CD8-positive, alpha-beta memory T cell (primary cell): Measurements from ENCODE around the gene SLC25A21. TPM values are rescaled to one million over a fixed set of nuclear protein-coding genes. Genes with fewer than 3 reads are reported as not detected.
A peak's percentile ranks its signal among the peaks of the same experiment; 100 is the strongest.

Experiments used
- CTCF ChIA-PET: fragments of 350-600 bp; sonication (Branson Sonifier 250); formaldehyde crosslinking; loops from one replicate; lab custom pipeline; 2021; ENCODE audit warnings: antibody characterized with exemption; lab: Charles Lee
- POLR2A ChIA-PET: fragments of 350-600 bp; sonication (Branson Sonifier 250); formaldehyde crosslinking; loops from one replicate; lab custom pipeline; 2021; ENCODE audit warnings: antibody characterized with exemption; lab: Charles Lee
- DNase-seq, 5 donors: peaks; one replicate each; pipeline versions ENCODE4 v3.0.0 to v3.0.0-alpha.2; 2020 to 2022; ENCODE audit warnings: mixed read lengths in 1 of 5
- H3K27ac ChIP-seq: one replicate; pipeline ENCODE4 v1.7.0; 2013; ENCODE audit warnings: low read depth, mild to moderate bottlenecking, low read length, moderate library complexity
- H3K27me3 ChIP-seq: 2 replicates; pipeline ENCODE4 v1.7.0; 2013; ENCODE audit warnings: low read length, mild to moderate bottlenecking; ENCODE audit not compliant: insufficient read depth, poor library complexity, severe bottlenecking
- H3K36me3 ChIP-seq: 2 replicates; pipeline ENCODE4 v1.7.0; 2013; ENCODE audit warnings: mild to moderate bottlenecking, low read length, moderate library complexity; ENCODE audit not compliant: insufficient read depth
- H3K4me1 ChIP-seq: 2 replicates; pipeline ENCODE4 v1.7.0; 2013; ENCODE audit warnings: mild to moderate bottlenecking, low read length, moderate library complexity; ENCODE audit not compliant: insufficient read depth
- H3K4me3 ChIP-seq: 2 replicates; pipeline ENCODE4 v1.7.0; 2013; ENCODE audit warnings: mild to moderate bottlenecking, low read length
- H3K9me3 ChIP-seq: 2 replicates; pipeline ENCODE4 v1.7.0; 2013; ENCODE audit warnings: mild to moderate bottlenecking, low read length
- H3K27ac Mint-ChIP-seq, 8 donors: one replicate each; pipeline ENCODE4 v1.8.0; 2020 to 2021; ENCODE audit warnings: mixed read lengths in 8 of 8, mild to moderate bottlenecking in 6 of 8, inconsistent platforms in 3 of 8, moderate library complexity in 3 of 8
- H3K27me3 Mint-ChIP-seq, 2 donors: one replicate each; pipeline ENCODE4 v1.8.0; 2020 to 2021; ENCODE audit warnings: mixed read lengths in 2 of 2, mild to moderate bottlenecking in 1 of 2, moderate library complexity in 1 of 2
- H3K36me3 Mint-ChIP-seq, 3 donors: one replicate each; pipeline ENCODE4 v1.8.0; 2020 to 2021; ENCODE audit warnings: mixed read lengths in 3 of 3, inconsistent platforms in 1 of 3, mild to moderate bottlenecking in 1 of 3
- H3K4me1 Mint-ChIP-seq, 3 donors: one replicate each; pipeline ENCODE4 v1.8.0; 2020 to 2021; ENCODE audit warnings: mixed read lengths in 3 of 3, inconsistent platforms in 1 of 3, mild to moderate bottlenecking in 1 of 3
- H3K4me3 Mint-ChIP-seq, 7 donors: one replicate each; pipeline ENCODE4 v1.8.0; 2020 to 2021; ENCODE audit warnings: mixed read lengths in 7 of 7, mild to moderate bottlenecking in 6 of 7, moderate library complexity in 4 of 7, inconsistent platforms in 2 of 7
- H3K9me3 Mint-ChIP-seq, 5 donors: one replicate each; pipeline ENCODE4 v1.8.0; 2020 to 2022; ENCODE audit warnings: mixed read lengths in 5 of 5, mild to moderate bottlenecking in 3 of 5, moderate library complexity in 2 of 5, inconsistent platforms in 1 of 5
- polyA plus RNA-seq: library from polyadenylated mRNA; unstranded; fragments of 300-500 nt; fragmentation: Illumina TruSeq; gene quantifications from one replicate; pipeline ENCODE4 v1.2.3, GENCODE V29; 2021
- total RNA-seq, 2 experiments: library from RNA; stranded (reverse); gene quantifications; one replicate each; pipeline ENCODE4 v1.2.3, GENCODE V29; 2021

Gene SLC25A21
- total and polyA plus RNA-seq, 3 experiments from 2014 or later: not detected

DNA sequence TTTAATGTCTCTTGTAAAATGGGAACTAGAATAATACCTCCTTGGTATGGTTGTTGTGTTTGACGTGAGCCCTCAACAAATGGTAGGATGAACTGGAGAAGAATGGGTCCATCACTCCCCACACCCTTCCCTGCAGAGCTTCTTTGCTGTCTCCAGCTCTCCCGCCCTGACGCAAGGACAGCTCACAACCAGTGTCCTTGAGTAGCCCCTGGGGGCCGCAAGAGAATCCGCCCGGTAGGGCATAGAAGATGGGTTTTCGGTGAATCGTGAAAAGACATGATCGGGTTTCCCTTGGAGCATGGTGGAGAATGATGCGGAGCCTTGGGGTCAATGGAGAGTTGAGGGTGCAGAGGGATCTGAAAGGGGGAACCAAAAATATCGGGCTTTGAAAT is 516.8 kb downstream of the SLC25A21 start:
- ChIA-PET POLR2A (no interaction called here), CTCF (no interaction called here)
- peaks cover 0 to 1% (median 0%) of the 10 kb centered on the region in 3 donors for H3K36me3 Mint-ChIP-seq
- peak overlapping the region in 2 of 8 donors; percentile 0 to 30 for H3K27ac Mint-ChIP-seq
- peaks cover 3 to 26% (median 22%) of the 10 kb centered on the region in 3 donors for H3K4me1 Mint-ChIP-seq
- H3K27me3 Mint-ChIP-seq: peaks cover 67 to 93% of the 10 kb centered on the region in 2 donors
- H3K4me1 ChIP-seq: no peaks in the 10 kb centered on the region
- H3K4me3 ChIP-seq: no peak overlapping the region
- H3K4me3 Mint-ChIP-seq: peak overlapping the region in 2 of 7 donors; percentile 9 to 59
- DNase-seq: no peak
- peaks cover 0 to 28% (median 12%) of the 10 kb centered on the region in 5 donors for H3K9me3 Mint-ChIP-seq
- no peak overlapping the region for H3K27ac ChIP-seq
- no peaks in the 10 kb centered on the region for H3K9me3 ChIP-seq
- peaks cover 40% of the 10 kb centered on the region for H3K27me3 ChIP-seq
- H3K36me3 ChIP-seq: no peaks in the 10 kb centered on the region

DNA sequence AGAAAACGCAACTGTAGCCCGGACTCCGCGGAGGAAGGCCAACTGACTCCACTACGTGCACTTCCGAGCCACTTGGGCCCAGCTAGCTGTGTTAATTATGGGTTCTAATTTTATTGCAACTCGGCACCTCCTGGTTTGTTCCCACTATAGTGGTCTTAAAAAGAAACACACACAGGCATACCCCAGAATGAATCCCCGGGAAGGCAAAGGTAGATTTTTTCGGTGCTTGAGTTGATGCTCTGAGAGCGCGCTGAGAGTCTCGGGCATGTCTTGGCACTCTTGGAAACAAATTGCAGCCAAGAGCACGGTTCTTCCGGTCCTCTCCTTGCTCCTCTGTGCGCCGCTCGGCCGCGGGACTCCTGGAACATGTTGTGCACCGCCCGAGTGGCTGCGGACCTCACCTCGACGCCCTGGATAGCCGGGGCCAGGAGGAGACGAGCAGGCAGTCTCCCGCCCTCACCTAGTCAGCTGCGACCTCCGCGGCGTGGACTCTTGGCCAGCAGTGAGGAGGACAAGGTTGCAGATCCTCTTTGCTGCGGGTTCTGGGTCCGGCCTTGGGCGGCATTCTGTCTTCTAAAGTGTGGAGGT is 517.5 kb downstream of the SLC25A21 start:
- no peaks in the 10 kb centered on the region for H3K4me1 ChIP-seq
- H3K27ac Mint-ChIP-seq: no peak overlapping the region
- H3K36me3 ChIP-seq: no peaks in the 10 kb centered on the region
- no peak overlapping the region for H3K4me3 ChIP-seq
- H3K27ac ChIP-seq: no peak overlapping the region
- no peak overlapping the region for H3K4me3 Mint-ChIP-seq
- H3K27me3 ChIP-seq: peaks cover 40% of the 10 kb centered on the region
- peaks cover 3 to 25% (median 22%) of the 10 kb centered on the region in 3 donors for H3K4me1 Mint-ChIP-seq
- peaks cover 67 to 93% of the 10 kb centered on the region in 2 donors for H3K27me3 Mint-ChIP-seq
- H3K9me3 Mint-ChIP-seq: peaks cover 0 to 24% (median 11%) of the 10 kb centered on the region in 5 donors
- peaks cover 0 to 1% (median 0%) of the 10 kb centered on the region in 3 donors for H3K36me3 Mint-ChIP-seq
- CTCF ChIA-PET: no interaction called here
- POLR2A ChIA-PET: no interaction called here
- no peak for DNase-seq
- H3K9me3 ChIP-seq: no peaks in the 10 kb centered on the region

DNA sequence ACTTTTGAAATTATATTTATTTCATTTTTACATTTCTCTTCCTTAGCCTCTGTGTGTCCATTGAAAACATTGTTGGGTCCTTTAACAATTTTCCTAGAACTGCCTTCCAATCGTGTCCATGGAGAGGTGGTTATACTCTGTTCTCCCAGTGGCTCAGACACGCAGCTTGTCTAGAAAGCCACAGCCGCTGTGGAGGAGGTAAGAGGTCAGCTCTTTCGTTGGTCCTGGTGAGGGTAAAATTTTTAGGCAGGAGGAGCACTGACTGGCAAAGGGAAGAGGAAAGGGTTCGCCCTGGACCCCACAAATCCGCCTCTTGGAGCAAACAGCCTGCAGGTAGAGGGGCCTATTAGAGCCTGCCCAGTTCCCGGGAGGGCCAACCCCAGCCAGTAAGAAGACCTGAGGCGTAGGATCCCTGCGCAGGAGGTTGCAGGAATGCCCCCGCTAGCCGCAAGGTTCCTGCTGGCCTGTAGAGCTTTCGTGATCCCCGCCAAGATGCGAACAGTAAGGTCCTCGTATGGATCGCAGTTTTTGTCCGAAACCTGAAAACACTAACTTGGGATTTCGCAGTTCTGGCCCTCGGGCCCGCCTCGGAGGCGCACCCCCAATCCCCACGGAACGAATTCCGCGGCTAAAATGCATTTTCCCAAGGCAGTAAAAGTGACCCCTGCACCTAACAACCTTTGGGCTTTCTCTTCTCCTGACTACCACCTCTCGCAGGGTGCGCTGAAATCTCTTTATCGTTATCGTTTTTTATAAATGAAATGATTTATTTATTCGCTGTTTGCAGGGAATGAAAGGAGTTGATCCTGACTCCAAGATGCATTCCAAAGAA is 518.2 kb downstream of the SLC25A21 start:
- ChIA-PET CTCF (no interaction called here), POLR2A (no interaction called here)
- Mint-ChIP-seq H3K4me3 (no peak overlapping the region), H3K4me1 (peaks cover 3 to 21% (median 21%) of the 10 kb centered on the region in 3 donors), H3K36me3 (peaks cover 0 to 1% (median 0%) of the 10 kb centered on the region in 3 donors), H3K27ac (no peak overlapping the region), H3K27me3 (peaks cover 66 to 90% of the 10 kb centered on the region in 2 donors), H3K9me3 (peaks cover 0 to 22% (median 9%) of the 10 kb centered on the region in 5 donors)
- H3K4me3 ChIP-seq: no peak overlapping the region
- no peaks in the 10 kb centered on the region for H3K36me3 ChIP-seq
- no peak overlapping the region for H3K27ac ChIP-seq
- no peaks in the 10 kb centered on the region for H3K9me3 ChIP-seq
- H3K27me3 ChIP-seq: peaks cover 40% of the 10 kb centered on the region
- no peak for DNase-seq
- no peaks in the 10 kb centered on the region for H3K4me1 ChIP-seq

DNA sequence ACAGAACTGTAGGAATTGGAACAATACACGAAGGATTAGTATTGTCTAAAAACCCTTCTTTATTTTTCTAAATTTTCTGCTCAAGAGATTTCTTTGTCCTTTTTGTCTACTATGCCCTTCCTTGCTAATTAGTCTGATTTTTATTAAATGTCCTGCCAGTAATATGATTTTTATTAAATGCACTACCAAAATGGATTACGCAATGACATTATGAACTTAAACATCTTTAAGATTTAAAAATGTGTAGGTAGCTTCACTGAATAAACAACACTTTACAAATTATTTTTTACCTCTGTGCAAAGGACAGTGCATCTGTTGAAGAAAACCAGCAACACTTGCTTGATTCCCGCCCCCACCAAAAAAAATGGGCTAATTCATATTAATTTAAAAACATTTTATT is 519.0 kb downstream of the SLC25A21 start:
- Mint-ChIP-seq H3K36me3 (peaks cover 0 to 1% (median 0%) of the 10 kb centered on the region in 3 donors), H3K4me3 (no peak overlapping the region), H3K27me3 (peaks cover 65 to 93% of the 10 kb centered on the region in 2 donors), H3K4me1 (peaks cover 3 to 18% (median 17%) of the 10 kb centered on the region in 3 donors), H3K9me3 (peaks cover 0 to 22% (median 8%) of the 10 kb centered on the region in 5 donors), H3K27ac (no peak overlapping the region)
- no peak for DNase-seq
- Histone ChIP-seq H3K27me3 (peaks cover 43% of the 10 kb centered on the region), H3K9me3 (no peaks in the 10 kb centered on the region), H3K27ac (no peak overlapping the region), H3K4me3 (no peak overlapping the region), H3K36me3 (no peaks in the 10 kb centered on the region), H3K4me1 (no peaks in the 10 kb centered on the region)
- ChIA-PET CTCF (no interaction called here), POLR2A (no interaction called here)

DNA sequence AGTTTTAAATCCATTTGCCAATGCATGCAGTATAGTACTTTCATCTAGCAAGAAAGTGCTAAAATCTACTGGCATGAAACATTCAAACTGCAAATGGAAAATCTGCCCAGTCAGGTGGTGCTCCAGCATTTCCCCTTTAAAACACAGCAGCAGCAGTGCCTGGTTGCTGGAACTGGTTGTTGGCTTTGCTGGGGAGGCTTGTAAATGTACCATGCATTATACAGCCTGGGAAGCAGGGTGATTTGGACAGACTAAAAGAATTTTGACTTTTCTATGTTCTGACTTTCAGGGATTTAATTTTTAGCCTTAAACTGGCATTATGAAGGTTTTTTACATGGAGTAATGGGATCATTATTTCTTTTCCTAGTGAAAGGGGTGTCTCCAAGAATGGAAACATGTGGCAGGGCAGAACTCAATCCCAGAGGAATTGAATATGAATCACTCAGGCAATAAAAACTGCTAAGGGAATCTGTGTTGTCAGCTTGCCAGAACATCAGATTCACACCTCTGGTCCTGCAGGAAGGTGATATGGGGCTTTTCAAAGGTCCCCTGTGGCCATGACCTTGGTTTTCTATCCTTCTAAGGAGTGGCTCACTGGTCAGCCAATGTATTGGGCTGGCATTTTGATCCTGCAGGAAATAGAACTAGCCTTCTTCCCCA is 519.7 kb downstream of the SLC25A21 start:
- Histone ChIP-seq H3K4me3 (no peak overlapping the region), H3K36me3 (no peaks in the 10 kb centered on the region), H3K27ac (no peak overlapping the region), H3K9me3 (no peaks in the 10 kb centered on the region), H3K4me1 (no peaks in the 10 kb centered on the region), H3K27me3 (peaks cover 43% of the 10 kb centered on the region)
- DNase-seq: no peak
- Mint-ChIP-seq H3K27ac (no peak overlapping the region), H3K27me3 (peaks cover 63 to 92% of the 10 kb centered on the region in 2 donors), H3K4me1 (peaks cover 5 to 21% (median 17%) of the 10 kb centered on the region in 3 donors), H3K4me3 (no peak overlapping the region), H3K36me3 (peaks cover 0 to 1% (median 0%) of the 10 kb centered on the region in 3 donors), H3K9me3 (peaks cover 0 to 25% (median 11%) of the 10 kb centered on the region in 5 donors)
- ChIA-PET POLR2A (no interaction called here), CTCF (no interaction called here)

DNA sequence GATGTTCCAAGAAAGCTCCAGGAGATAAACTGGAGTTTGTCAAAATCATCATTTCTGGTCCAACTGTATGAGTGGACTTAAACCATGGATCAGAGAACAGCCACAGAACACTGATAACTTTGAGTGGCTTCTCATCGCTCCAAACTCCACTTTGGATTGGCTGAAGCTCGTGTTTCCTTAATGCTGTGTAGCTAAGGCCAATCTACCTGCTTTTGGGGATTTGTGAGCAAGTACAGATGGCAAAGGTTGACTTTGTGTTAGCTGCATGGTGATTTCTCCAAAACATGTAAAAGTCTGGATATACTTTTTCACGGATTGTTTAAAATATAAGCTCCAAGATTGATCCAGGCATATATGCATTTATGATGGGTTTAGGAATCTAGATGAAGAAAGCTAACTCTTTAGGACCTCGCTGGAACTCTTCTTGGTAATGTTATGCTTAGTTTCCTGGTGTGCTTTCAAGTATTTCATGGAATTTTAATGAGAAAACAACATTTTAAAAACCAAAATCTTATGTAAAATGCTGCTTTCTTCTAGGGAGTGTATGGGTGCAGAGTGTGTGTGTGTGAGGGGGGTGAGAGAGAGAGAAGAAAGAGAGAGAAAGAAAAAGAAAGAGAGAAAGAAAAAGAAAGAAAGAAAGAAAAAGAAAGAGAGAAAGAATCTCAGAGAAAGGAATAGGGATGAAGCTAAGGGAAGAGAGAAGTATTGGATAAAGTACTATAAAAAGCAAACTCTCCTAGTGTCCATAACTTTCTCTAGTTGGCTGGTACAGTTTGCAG is 522.3 kb downstream of the SLC25A21 start:
- CTCF ChIA-PET: no interaction called here
- H3K9me3 Mint-ChIP-seq: peaks cover 0 to 17% (median 6%) of the 10 kb centered on the region in 5 donors
- H3K4me1 Mint-ChIP-seq: peaks cover 0 to 6% (median 1%) of the 10 kb centered on the region in 3 donors
- Histone ChIP-seq H3K4me1 (no peaks in the 10 kb centered on the region), H3K27ac (no peak overlapping the region), H3K4me3 (no peak overlapping the region), H3K27me3 (peaks cover 19% of the 10 kb centered on the region), H3K36me3 (no peaks in the 10 kb centered on the region), H3K9me3 (no peaks in the 10 kb centered on the region)
- H3K27ac Mint-ChIP-seq: no peak overlapping the region
- H3K27me3 Mint-ChIP-seq: peaks cover 55 to 84% of the 10 kb centered on the region in 2 donors
- H3K36me3 Mint-ChIP-seq: no peaks in the 10 kb centered on the region
- no peak overlapping the region for H3K4me3 Mint-ChIP-seq
- POLR2A ChIA-PET: no interaction called here
- no peak for DNase-seq

DNA sequence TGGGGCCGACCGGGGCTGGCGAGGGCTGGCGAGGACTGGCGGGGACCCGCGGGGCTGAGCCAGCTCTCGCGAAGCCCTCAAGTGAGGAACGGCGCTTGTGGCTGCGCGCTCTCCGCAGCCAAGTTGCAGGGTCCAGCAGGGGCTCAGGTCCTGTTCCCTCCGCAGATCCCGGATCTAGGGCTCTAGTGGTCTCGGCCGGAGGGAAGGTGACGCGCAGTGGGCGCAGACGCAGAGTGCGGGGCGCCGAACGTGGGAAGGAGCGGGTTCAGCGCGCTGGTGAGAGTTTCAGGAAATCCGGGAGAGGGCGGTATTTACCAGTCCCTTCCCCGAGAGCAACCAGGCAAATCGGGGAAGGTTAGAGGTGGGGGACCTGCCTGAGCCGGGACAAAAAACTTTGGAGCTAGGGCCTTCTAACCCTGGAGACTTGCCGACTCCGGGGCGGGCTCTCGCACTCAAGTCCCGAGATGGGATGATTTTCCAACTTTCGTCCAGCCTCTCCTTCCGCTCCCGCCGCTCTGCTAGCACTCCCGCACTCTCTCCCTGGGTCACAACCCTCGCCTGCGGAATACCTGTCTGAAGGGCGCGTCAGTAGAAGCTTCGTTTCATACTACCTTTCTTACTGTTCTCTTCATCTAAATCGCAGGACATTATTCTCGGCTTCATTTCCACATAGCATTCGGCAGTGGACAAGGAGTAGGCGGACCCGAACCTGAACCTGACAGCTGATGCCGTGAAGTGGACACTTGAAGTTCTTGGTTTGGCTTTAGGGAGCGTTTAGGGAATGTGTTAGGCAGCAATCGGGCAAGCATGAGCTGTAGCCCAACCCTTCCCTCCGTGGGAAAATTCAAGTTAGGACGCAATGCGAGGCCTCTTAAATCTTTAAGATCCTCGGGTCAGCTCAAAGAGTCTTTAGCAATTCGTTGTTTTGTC is 524.3 kb downstream of the SLC25A21 start:
- H3K27me3 Mint-ChIP-seq: peaks cover 41 to 72% of the 10 kb centered on the region in 2 donors
- no peak overlapping the region for H3K4me3 Mint-ChIP-seq
- H3K27ac ChIP-seq: no peak overlapping the region
- H3K4me1 ChIP-seq: no peaks in the 10 kb centered on the region
- H3K27ac Mint-ChIP-seq: no peak overlapping the region
- no peaks in the 10 kb centered on the region for H3K36me3 ChIP-seq
- H3K4me3 ChIP-seq: no peak overlapping the region
- CTCF ChIA-PET: no interaction called here
- H3K4me1 Mint-ChIP-seq: peaks cover 0 to 6% (median 1%) of the 10 kb centered on the region in 3 donors
- no peaks in the 10 kb centered on the region for H3K9me3 ChIP-seq
- peaks cover 0 to 19% (median 9%) of the 10 kb centered on the region in 5 donors for H3K9me3 Mint-ChIP-seq
- POLR2A ChIA-PET: no interaction called here
- DNase-seq: no peak
- peaks cover 9% of the 10 kb centered on the region for H3K27me3 ChIP-seq
- H3K36me3 Mint-ChIP-seq: no peaks in the 10 kb centered on the region
